GM12874 (cell line): ENCODE results near the gene N4BP3.

Experiments used
- TF ChIP-seq, protein P1 (sequence below): IDR thresholded peaks from 2 replicates; pipeline ENCODE4 v1.5.1; 2011; ENCODE audit warnings: low read depth, mild to moderate bottlenecking, control low read depth, low read length, moderate library complexity; ENCODE audit not compliant: insufficient read depth

N4BP3 gene

GRCh38 chr5:178113841-178114324 is 551 bp downstream of the N4BP3 start:
- TF ChIP-seq, protein P1, sequence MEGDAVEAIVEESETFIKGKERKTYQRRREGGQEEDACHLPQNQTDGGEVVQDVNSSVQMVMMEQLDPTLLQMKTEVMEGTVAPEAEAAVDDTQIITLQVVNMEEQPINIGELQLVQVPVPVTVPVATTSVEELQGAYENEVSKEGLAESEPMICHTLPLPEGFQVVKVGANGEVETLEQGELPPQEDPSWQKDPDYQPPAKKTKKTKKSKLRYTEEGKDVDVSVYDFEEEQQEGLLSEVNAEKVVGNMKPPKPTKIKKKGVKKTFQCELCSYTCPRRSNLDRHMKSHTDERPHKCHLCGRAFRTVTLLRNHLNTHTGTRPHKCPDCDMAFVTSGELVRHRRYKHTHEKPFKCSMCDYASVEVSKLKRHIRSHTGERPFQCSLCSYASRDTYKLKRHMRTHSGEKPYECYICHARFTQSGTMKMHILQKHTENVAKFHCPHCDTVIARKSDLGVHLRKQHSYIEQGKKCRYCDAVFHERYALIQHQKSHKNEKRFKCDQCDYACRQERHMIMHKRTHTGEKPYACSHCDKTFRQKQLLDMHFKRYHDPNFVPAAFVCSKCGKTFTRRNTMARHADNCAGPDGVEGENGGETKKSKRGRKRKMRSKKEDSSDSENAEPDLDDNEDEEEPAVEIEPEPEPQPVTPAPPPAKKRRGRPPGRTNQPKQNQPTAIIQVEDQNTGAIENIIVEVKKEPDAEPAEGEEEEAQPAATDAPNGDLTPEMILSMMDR = no peak

DNA sequence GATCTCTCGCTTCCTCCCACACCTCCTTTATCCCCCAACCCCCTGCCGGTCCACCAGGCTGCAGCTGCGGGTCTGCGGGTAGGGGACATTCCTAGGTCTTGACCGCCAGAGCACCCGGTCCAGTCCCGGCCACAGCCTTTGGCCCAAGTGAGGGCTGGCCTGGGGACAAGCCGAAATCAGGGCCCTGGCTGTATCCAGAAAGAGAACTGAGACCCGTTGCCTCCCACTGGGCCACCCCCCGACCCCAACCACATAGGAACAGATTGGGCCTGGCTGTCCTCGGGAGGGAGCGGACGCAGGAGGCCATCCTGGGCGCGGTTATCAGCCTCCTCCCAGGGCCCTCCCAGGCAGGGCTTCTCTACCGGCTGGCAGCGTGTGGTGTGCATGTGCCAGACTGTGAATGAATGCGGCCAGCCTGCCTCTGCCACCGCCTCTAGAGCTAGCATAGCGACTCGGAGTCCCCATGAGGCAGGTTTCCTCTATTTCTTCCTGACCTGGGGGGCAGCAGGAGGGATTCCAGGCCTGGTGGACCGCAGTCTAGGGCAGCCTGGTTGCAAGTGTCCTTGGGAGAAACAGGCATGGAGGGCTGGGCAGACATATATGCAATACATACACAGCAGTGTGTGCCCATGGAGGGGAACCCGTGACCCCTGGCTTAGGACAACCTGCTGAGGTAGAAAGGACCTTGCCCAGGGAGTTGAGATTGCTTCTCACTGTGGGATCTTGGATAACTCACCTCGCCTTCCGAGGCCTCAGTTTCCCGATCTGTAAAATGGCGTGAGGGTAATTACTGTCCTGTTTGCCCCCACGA is 1.2 kb downstream of the N4BP3 start:
- TF ChIP-seq, protein P1 = no peak

- TF ChIP-seq, protein P1 = no peak
Measured at GRCh38 chr5:178115136-178115813, 1.9 kb downstream of the N4BP3 start.

GRCh38 chr5:178115814-178116142 is 2.4 kb downstream of the N4BP3 start:
- TF ChIP-seq, protein P1 = no peak

DNA sequence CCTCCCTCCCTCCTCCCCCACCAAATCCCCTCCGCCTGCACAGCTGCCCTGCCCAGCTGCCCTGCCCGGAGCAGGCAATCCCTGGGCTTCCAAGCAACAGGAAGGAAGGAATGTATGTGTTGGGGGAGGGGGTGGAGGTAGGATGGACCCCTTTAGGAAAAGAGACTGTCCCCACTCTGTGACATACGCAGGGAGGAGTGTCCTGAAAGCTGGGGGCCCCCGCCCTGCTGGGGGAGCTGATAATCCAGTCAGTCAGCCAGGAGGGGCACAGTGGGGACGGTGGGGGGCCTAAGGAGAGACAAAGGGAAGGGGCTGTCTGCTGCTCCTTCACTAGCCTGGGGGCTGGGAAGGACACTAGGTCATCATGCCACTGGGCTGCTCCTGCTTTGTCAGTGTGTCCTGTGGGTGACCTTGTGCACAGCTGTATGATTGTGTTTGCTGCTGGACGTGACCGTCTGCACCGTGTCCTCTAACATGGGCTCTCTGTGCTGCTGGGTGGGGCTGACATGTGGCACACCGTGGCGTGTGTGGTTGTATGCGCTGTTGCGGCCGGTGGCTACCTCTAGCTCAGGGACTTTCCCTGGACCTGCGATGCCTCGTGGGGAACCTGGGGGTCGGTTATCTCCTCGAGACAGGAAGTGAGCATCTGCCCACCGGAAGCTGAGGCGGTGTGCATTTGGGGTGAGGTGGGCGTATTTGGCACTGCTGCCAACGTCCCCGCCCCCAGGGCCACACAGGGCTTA is 3.0 kb downstream of the N4BP3 start:
- TF ChIP-seq, protein P1 = no peak

- TF ChIP-seq, protein P1 = no peak
Measured at GRCh38 chr5:178117923-178118701, 4.8 kb downstream of the N4BP3 start.
